ENCODE data around the gene DLG4.

DNA sequence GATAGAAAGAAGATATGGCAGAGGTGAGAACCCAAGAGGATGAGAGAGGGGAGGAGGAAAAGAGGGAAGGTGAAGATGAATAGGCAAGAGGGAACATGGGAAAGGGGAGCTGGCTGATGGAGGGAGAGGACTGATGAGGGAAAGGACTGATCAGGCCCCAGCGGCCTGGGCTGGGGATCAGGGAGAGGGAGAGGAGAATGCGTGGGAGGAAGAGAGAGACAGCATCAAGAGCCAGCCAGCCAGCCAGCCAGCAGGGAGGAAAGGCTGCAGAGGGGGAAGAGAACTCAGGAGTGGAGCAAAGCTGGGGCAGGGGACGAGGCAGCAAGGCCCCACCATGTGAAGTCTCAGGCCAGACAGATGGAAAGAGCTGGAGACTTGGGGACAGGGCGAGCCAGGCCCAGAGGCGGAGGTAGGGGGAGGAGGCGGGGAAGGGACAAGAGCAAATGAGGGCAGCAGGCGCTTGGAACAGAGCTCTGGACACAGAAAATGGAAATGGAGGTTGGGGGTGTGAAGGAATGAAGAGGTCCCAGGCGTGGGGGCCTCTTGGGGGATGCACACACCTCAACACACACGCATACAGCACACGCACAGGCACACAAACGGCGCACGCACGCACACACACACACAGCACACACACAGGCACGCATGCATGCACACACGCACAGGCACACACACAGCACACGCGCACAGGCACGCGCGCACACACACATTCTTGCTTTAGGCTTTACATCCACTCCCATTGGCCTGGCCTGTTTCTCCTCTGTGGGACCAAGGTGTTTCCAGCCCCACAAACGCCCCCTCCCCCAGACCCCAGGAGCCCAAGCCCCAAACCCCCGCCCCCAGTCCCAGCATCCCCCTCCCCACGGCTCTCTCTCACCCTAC is 12.3 kb downstream of the DLG4 start:
- TF ChIP-seq POLR2A (IDR thresholded peaks at IDR 0.05) (no peak), EP300 (IDR thresholded peaks at IDR 0.05) (no peak)
- TF ChIP-seq, protein P1, sequence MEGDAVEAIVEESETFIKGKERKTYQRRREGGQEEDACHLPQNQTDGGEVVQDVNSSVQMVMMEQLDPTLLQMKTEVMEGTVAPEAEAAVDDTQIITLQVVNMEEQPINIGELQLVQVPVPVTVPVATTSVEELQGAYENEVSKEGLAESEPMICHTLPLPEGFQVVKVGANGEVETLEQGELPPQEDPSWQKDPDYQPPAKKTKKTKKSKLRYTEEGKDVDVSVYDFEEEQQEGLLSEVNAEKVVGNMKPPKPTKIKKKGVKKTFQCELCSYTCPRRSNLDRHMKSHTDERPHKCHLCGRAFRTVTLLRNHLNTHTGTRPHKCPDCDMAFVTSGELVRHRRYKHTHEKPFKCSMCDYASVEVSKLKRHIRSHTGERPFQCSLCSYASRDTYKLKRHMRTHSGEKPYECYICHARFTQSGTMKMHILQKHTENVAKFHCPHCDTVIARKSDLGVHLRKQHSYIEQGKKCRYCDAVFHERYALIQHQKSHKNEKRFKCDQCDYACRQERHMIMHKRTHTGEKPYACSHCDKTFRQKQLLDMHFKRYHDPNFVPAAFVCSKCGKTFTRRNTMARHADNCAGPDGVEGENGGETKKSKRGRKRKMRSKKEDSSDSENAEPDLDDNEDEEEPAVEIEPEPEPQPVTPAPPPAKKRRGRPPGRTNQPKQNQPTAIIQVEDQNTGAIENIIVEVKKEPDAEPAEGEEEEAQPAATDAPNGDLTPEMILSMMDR (IDR thresholded peaks at IDR 0.05): no peak

Data from ovary (tissue), 3 donors.